ENCODE results near the gene HUWE1.
A peak's percentile ranks its signal among the peaks of the same experiment; 100 is the strongest.

Gene HUWE1

GRCh38 chrX:53688300-53688699, 1.8 kb upstream of the HUWE1 start:
- no peak for DNase-seq

- DNase-seq: peak in 1 of 5 experiments; percentile 59
These were observed 808 bp downstream of the HUWE1 start for GRCh38 chrX:53685711-53686110.

DNA sequence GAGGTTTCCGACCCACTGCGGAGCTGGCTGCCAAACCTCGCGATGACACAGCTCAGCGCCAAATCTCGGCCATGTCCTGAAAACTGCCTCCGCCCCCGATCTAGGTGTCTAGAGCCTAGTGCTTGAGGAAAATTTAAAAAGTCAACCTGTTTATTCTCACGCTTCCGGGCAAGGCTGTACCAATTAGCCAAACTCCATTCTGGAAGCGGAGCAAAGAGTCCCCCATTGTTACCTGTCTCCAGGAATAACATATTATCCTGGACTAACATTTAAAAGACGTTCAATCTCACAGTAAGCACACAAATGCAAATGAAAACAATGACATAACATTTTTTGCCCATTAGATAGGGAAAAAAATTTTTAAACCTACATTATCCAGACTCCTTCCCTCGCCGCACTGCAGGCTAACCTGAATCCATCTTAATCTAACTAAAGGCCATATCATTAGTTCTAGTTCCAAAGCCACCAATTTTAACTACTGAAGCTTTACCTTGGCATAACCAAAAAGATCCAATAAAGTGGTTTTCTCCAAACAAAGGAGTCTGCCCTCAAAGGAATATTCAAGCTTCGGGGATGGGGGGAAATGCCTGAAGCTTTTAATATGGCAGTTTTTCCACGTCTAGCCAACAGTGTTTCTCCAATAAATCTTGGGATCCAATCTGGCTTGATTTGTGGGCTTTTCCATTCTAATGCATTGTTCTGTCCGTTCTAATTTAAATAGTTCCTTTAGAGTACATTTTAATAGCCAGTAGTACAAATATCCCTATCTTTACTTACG, 1.9 kb downstream of the HUWE1 start:
- peak in 1 of 5 experiments; percentile 76 for DNase-seq

- peak; percentile 64 to 98 (median 86) for DNase-seq
These were observed 2.7 kb downstream of the HUWE1 start for GRCh38 chrX:53683556-53684414.

GRCh38 chrX:53682885-53683555, 3.5 kb downstream of the HUWE1 start:
- DNase-seq: peak in 4 of 5 experiments; percentile 8 to 77 (median 15)

DNA sequence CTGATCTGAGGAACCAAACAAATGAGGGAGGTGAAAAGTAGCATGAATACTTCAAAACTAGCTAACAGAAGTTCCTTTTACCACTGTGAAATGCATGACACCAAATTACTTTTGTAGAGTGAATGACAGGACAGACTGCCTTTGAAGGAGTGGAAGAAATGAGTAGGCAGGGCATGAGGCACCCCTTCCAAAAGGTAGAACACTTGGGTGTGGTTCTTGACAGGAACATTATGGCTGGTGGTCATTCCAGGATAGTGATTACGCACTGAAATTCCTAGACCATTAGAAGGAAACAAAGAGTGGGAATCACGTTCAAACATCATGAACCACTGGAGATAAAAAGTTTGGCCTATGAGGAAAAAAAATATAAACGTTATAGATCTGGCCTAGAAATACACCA, 4.9 kb downstream of the HUWE1 start:
- peak in 1 of 5 experiments; percentile 14 for DNase-seq

DNA sequence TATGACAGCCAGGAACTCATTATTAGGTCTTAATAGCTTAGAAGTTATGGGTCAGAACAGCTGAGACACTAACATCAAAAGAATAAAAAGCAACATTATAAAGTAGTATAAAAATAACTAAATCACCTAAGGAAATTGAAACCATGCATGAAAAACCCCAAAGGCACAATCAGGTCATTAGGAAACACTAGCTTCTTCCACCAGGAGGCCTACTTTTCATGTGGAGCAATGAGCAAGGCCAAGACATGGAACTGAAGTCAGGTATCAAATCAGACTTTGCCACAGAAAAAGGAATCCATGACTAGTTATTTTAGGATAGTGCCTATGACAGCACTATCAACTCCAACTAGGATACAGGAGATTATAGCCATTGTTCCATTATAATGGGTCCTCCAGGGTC, 7.9 kb downstream of the HUWE1 start:
- peak in 1 of 5 experiments; percentile 25 for DNase-seq

GRCh38 chrX:53677286-53677685, 9.2 kb downstream of the HUWE1 start:
- no peak for DNase-seq

GRCh38 chrX:53674581-53674980, 11.9 kb downstream of the HUWE1 start:
- DNase-seq: no peak

- no peak for DNase-seq
These were observed 17.3 kb downstream of the HUWE1 start for GRCh38 chrX:53669258-53669657.

- no peak for DNase-seq
These were observed 20.3 kb downstream of the HUWE1 start for GRCh38 chrX:53666171-53666570.

DNA sequence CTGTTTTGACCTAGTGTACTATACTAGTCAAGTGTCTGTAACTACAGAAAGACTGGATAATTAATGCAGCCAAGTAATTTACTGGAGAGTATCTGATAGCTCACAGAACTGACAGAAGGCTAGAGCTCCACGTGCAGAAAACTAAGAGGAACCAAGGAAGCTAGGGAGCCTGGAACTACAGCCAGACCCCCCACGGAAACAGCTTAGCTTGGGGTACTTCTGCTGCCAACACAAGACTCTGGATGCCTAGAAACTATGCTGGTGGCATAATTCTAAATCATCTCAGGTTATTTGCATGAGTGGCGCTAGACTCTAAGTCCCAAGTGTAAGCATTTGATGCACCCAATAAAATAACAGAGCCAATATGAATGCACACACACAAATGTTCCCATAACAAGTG, 26.5 kb downstream of the HUWE1 start:
- DNase-seq: no peak

- DNase-seq: no peak
These were observed 27.5 kb downstream of the HUWE1 start for GRCh38 chrX:53659039-53659438.

DNA sequence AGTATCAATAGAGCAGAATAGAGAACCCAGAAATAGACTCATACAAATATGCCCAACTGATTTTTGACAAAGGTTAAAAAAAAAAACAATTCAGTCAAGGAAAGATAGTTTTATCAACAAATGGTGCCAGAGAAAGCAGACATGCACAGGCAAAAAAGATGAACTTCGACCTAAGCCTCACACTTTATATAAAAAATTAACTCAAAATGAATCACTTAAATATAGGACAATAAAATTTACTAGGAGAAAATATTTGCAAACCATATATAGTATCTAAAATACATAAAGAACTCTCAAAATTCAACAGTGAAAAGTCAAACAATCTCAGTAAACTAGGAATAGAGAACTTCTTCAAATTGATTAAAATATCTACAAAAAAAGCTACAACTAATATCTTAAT, 29.7 kb downstream of the HUWE1 start:
- no peak for DNase-seq

DNA sequence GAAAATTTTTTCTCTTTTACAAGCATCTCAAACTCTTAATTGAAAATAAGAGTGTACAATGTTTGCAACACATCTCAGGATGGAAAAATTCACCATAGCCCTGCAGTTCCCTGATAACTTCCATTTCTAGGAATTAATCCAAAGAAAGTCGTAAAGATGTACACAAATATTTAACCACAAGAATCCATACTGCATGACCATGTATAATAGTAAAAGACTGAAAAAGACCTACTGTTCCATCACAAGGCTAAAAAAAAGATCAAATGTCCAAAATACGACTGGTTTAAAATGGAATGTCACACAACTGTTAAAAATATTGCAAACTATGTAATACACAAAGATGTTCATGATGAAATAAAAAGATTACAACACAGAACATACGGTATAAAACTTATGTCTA, 32.1 kb downstream of the HUWE1 start:
- DNase-seq: no peak

- no peak for DNase-seq
These were observed 41.8 kb downstream of the HUWE1 start for GRCh38 chrX:53644751-53645150.

- DNase-seq: no peak
These were observed 44.2 kb downstream of the HUWE1 start for GRCh38 chrX:53642337-53642736.

DNA sequence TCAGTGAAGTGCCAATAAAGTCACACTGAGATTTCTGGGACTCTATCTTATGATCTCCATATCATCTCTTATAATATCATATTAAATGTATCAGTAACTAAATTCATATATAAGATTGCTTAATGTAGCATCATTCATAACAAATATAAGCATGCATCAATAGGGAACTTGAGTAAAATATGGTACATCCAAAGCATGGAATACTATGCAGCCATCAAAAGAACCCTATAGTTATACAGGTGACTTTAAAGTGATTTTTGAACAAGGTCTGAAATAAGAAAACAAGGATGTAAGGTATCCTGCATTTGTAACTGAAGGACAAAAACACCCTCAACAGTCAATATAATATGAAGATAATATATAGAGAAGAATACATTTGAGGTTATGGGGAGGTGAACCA, 47.3 kb downstream of the HUWE1 start:
- DNase-seq: no peak

GRCh38 chrX:53637479-53637878, 49.0 kb downstream of the HUWE1 start:
- no peak for DNase-seq

GRCh38 chrX:53631156-53631555, 55.4 kb downstream of the HUWE1 start:
- DNase-seq: no peak

GRCh38 chrX:53630261-53630660, 56.3 kb downstream of the HUWE1 start:
- no peak for DNase-seq

DNA sequence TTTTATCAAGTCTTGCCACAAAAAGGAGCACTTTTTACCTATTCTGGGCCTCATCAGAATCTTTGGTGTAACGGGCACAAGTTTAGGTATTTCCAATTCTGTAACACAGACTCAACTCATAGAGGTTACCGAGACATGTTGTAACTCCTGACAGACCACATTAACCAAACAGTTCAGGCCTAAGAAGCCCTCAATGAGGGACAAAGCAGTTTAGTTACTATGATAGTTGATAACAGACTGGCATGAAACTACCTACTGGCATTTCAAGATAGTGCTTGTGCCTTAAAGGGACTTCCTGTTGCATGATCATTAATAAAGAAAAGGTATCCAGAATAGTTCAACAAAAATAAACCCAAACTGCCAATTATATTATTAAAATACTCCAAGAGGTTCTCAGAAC, 64.1 kb downstream of the HUWE1 start:
- DNase-seq: no peak

DNA sequence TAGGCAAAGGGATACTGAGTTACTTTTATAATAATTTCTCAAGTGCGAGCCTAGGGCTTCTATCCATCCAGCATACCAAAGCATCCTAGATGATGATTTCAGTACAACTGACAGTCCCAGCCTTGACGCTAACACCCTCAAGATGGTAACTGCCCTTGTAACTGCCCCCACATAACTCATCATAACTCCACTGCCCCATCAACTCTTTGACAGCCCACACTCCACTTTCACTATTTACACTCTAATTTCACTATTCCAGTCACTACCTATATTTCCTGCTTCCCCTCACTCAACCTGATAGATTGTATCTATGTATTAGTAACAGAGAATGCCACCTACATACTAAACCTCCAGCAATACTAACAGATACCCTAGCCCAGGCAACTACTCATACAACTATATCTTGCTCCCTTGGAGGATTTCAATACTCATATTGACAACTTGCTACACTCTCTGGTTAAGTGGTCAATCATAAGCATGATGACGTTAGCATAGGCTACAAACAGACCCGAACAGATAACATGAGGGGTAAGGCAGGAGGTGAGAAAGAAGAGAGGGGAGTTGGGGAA, 65.0 kb downstream of the HUWE1 start:
- no peak for DNase-seq

Measured in T-helper 2 cell (primary cell).